Stimulated activated naive CD8-positive, alpha-beta T cell treated with anti-CD3 and anti-CD28 coated beads, Interleukin-15, amount 100 ng/mL, for 72 hours (primary cell): Measurements from ENCODE around the gene SIX3.

ENCODE experiments used
- ATAC-seq: fragments of 150-1000 bp; cut with Tn5 transposase; 2 replicates; pipeline ENCODE4 v1.10.0; 2021; ENCODE audit warnings: mild to moderate bottlenecking, moderate library complexity
- DNase-seq, 2 donors: peaks; one replicate each; pipeline ENCODE4 v3.0.0; 2021 to 2022
- H3K27ac Mint-ChIP-seq, 2 donors: one replicate each; pipeline ENCODE4 v1.8.0; 2022; ENCODE audit warnings: mild to moderate bottlenecking in 2 of 2, mixed read lengths in 2 of 2, moderate library complexity in 2 of 2
- H3K27me3 Mint-ChIP-seq: one replicate; pipeline ENCODE4 v1.8.0; 2022; ENCODE audit warnings: mixed read lengths
- H3K4me1 Mint-ChIP-seq: one replicate; pipeline ENCODE4 v1.8.0; 2022; ENCODE audit warnings: mild to moderate bottlenecking, mixed read lengths
- H3K4me3 Mint-ChIP-seq, 2 donors: one replicate each; pipeline ENCODE4 v1.8.0; 2022; ENCODE audit warnings: mild to moderate bottlenecking in 2 of 2, mixed read lengths in 2 of 2, moderate library complexity in 1 of 2
- H3K9me3 Mint-ChIP-seq, 2 donors: one replicate each; pipeline ENCODE4 v1.8.0; 2022; ENCODE audit warnings: mixed read lengths in 2 of 2

The SIX3 gene

GRCh38 chr2:44945676-44946371 lies 4.3 kb downstream of the SIX3 start:
- H3K4me1 Mint-ChIP-seq, result peaks cover 48% of the 10 kb centered on the region
- no peaks in the 10 kb centered on the region for H3K9me3 Mint-ChIP-seq
- H3K27me3 Mint-ChIP-seq, result peaks cover 100% of the 10 kb centered on the region
- ATAC-seq (no peak), DNase-seq (no peak)
- no peak overlapping the region for H3K4me3 Mint-ChIP-seq
- no peak overlapping the region for H3K27ac Mint-ChIP-seq

DNA sequence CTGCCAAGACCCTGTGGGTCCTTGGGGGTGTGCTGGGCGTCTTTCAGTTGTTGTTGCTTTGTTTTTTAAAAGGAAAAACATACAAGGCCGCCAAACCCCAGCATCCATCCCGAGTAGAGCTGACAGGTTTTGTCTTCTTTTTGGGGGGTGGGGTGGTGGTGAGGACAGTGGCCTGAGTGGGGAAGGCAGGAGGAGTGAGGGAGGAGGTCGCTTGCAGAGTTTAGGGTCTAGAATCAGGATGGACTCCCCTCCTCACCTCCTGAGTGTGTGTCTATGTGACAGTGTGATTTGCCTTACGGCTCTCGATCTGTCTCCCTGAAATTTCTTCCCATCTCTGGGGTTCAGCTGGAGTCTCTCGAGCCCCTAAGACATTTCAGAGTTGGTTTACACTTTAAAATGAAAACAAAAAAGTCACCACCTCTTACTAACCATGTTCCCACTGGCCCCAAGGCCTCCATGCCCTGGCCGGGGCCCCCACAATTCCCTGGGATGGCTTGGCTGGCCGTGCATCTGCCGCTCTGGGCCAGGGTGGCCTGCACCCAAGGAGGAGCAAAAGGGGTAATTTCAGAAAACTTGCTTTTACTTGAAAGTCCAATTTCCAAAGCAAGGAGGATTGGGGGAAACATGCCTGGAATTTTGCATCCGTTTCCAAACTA lies 5.0 kb downstream of the SIX3 start:
- H3K27ac Mint-ChIP-seq, result no peak overlapping the region
- H3K27me3 Mint-ChIP-seq, result peaks cover 100% of the 10 kb centered on the region
- ATAC-seq, result no peak
- H3K4me3 Mint-ChIP-seq, result no peak overlapping the region
- peaks cover 42% of the 10 kb centered on the region for H3K4me1 Mint-ChIP-seq
- no peaks in the 10 kb centered on the region for H3K9me3 Mint-ChIP-seq
- no peak for DNase-seq

GRCh38 chr2:44947028-44947375 lies 5.5 kb downstream of the SIX3 start:
- H3K9me3 Mint-ChIP-seq, result no peaks in the 10 kb centered on the region
- peaks cover 40% of the 10 kb centered on the region for H3K4me1 Mint-ChIP-seq
- peaks cover 100% of the 10 kb centered on the region for H3K27me3 Mint-ChIP-seq
- no peak overlapping the region for H3K27ac Mint-ChIP-seq
- DNase-seq (no peak), ATAC-seq (no peak)
- H3K4me3 Mint-ChIP-seq, result no peak overlapping the region

DNA sequence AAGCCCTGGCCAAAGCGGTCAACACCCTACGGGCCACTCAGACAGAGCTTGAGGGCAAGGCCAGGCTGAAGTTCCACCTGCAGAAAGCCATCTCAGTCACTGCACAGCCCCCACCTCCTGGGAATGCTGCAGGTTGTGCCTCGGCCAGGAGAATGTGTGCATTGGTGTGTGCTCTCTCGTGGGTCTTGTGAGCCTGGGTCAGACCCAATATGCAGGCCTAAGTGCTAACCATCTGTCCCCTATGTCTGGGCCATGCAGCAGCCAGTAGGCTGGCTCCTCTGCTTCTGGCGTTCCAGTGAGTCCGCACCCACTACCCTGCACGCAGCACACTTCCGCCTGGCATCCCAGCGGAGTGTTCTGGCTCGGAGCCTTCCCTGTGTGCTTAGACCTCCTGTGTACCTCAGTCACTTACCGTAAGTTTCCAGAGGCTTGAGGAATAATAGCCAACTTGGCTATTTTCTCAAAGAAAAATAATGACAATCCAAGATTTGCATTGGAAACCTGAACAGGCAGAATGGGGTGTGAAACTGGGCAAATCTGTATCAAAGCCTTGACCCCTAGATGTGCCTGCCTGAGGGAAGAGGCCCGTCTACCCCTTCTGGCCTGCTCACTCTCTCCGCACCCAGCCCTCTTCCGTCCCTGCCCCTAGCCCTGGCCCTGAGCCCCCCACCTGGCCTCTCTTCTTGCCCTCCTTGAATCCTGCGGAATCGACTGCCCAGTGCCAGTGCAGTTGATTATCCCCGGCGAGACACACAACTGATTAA lies 7.2 kb downstream of the SIX3 start:
- Mint-ChIP-seq H3K9me3 (no peaks in the 10 kb centered on the region), H3K27ac (no peak overlapping the region)
- ATAC-seq, result no peak

GRCh38 chr2:44949329-44950151 lies 8.0 kb downstream of the SIX3 start:
- ATAC-seq (no peak), DNase-seq (no peak)
- H3K4me3 Mint-ChIP-seq, result peak overlapping the region; percentile 49 to 50
- peaks cover 33% of the 10 kb centered on the region for H3K4me1 Mint-ChIP-seq
- H3K27me3 Mint-ChIP-seq, result peaks cover 100% of the 10 kb centered on the region
- H3K9me3 Mint-ChIP-seq, result no peaks in the 10 kb centered on the region
- no peak overlapping the region for H3K27ac Mint-ChIP-seq

More for the DNA sequence above, 7.2 kb downstream of the SIX3 start:
- peaks cover 39% of the 10 kb centered on the region for H3K4me1 Mint-ChIP-seq
- no peak for DNase-seq
- H3K27me3 Mint-ChIP-seq, result peaks cover 100% of the 10 kb centered on the region
- H3K4me3 Mint-ChIP-seq, result peak overlapping the region in 1 of 2 donors; percentile 30

DNA sequence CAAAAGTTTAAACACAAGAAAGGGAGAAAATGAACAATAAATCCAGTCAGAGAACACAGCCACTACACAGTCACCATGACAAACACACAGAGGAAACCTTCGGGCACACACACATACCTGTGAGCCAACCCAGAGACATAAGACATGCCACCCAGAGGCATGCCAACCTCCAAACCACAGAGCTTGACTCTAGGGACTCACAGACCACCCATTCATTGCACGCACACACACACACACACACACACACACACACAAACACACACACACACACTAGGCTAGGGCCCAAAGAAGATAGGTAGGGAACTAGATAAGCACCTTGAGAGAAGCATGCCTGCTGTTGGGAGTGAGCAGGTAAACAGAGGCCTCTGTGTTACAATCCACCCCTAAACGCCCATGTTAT lies 9.1 kb downstream of the SIX3 start:
- ATAC-seq (no peak), DNase-seq (no peak)
- H3K27ac Mint-ChIP-seq, result no peak overlapping the region
- no peaks in the 10 kb centered on the region for H3K9me3 Mint-ChIP-seq
- H3K4me1 Mint-ChIP-seq, result peaks cover 38% of the 10 kb centered on the region
- no peak overlapping the region for H3K4me3 Mint-ChIP-seq
- peaks cover 100% of the 10 kb centered on the region for H3K27me3 Mint-ChIP-seq

GRCh38 chr2:44951124-44951523 lies 9.6 kb downstream of the SIX3 start:
- peaks cover 100% of the 10 kb centered on the region for H3K27me3 Mint-ChIP-seq
- H3K9me3 Mint-ChIP-seq, result no peaks in the 10 kb centered on the region
- DNase-seq (no peak), ATAC-seq (no peak)
- no peak overlapping the region for H3K27ac Mint-ChIP-seq
- peaks cover 41% of the 10 kb centered on the region for H3K4me1 Mint-ChIP-seq
- no peak overlapping the region for H3K4me3 Mint-ChIP-seq

DNA sequence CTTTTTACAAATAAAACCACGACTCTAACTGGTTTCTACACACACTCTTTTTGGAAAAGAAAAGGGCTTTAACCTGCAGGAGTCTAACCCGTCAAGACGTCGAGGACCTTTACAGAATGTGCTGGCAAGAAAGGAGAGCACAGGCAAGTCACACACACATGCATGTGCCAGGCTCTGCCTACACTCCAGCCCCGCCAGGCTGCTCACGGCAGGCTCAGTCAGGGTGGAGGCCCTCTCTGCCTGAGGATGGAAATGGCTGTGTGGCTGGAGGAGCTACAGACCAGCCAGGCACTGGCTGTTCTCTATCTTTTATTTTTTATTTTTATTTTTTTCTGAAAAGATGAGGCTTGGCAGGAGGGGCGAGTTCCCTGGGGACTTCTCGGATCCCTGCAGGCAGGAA lies 10.2 kb downstream of the SIX3 start:
- peak overlapping the region; percentile 28 to 67 for H3K4me3 Mint-ChIP-seq

GRCh38 chr2:44952143-44952805 lies 10.8 kb downstream of the SIX3 start:
- Mint-ChIP-seq H3K9me3 (no peaks in the 10 kb centered on the region), H3K4me1 (peaks cover 41% of the 10 kb centered on the region), H3K27ac (no peak overlapping the region), H3K27me3 (peaks cover 100% of the 10 kb centered on the region), H3K4me3 (peak overlapping the region; percentile 67 to 69)
- DNase-seq (peak in 1 of 2 donors; percentile 53), ATAC-seq (peak; percentile 67)

More for the DNA sequence above, 10.2 kb downstream of the SIX3 start:
- Mint-ChIP-seq H3K27me3 (peaks cover 100% of the 10 kb centered on the region), H3K9me3 (no peaks in the 10 kb centered on the region), H3K27ac (peak overlapping the region in 1 of 2 donors; percentile 16), H3K4me1 (peaks cover 41% of the 10 kb centered on the region)
- ATAC-seq (no peak), DNase-seq (no peak)

DNA sequence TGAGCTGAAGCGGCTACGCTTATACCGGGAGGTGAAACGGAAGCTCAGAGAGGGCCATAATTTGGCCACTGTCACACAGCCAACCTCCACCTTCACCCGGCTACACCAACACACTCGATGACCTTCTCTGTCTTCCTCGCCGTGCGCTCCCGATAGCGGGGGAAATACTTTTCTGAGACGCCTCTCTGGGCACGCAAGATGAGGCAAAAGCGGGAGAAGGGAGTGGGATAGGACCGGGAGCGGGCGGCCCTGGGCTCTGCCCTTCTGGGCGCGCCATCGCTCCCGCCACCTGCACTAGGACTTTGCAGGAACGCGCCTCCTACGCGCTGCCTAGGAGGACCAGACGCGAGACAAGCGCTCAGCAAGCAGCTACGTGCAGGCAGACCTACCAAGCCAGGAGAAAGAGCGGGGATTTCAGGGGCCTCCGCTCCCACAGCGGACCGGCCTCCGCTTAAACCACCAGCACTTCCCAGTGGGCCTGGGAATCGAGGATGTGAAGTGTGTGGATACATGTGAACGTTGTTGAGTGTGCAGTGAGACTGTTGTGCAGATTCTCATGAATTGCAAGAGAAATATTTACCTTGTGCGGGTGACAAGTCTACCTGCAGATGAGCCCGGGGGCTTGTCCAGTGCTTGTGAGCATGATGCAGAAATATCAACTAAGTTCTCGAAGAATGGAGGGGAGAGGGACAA lies 11.4 kb downstream of the SIX3 start:
- no peak for ATAC-seq
- peak overlapping the region; percentile 67 to 69 for H3K4me3 Mint-ChIP-seq

DNA sequence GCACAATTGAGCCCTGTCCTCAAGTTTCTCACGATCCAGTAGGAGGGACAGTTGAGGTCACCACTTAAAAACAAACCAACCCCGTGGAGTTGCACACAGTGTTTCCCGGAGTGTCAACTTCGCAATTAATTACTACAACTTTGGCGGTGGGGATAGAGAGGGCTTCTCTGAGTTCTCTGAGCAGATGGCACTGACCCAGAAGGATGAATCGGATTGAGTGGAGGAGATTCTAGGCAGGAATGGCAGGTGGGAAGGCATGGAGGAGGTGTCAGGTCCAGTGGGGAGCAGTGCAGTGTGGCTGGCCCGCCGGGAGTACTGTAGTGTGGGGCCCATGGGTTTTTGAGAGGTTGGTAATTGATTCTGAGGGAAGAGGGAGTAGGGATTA lies 12.0 kb downstream of the SIX3 start:
- H3K4me3 Mint-ChIP-seq, result no peak overlapping the region
- no peaks in the 10 kb centered on the region for H3K9me3 Mint-ChIP-seq
- ATAC-seq (no peak), DNase-seq (no peak)
- H3K27me3 Mint-ChIP-seq, result peaks cover 100% of the 10 kb centered on the region
- H3K4me1 Mint-ChIP-seq, result peaks cover 41% of the 10 kb centered on the region
- H3K27ac Mint-ChIP-seq, result no peak overlapping the region

More for the DNA sequence above, 11.4 kb downstream of the SIX3 start:
- no peaks in the 10 kb centered on the region for H3K9me3 Mint-ChIP-seq
- H3K27me3 Mint-ChIP-seq, result peaks cover 100% of the 10 kb centered on the region
- no peak overlapping the region for H3K27ac Mint-ChIP-seq
- DNase-seq, result no peak
- H3K4me1 Mint-ChIP-seq, result peaks cover 41% of the 10 kb centered on the region

GRCh38 chr2:44954447-44954888 lies 13.0 kb downstream of the SIX3 start:
- Mint-ChIP-seq H3K27me3 (peaks cover 100% of the 10 kb centered on the region), H3K27ac (no peak overlapping the region), H3K9me3 (no peaks in the 10 kb centered on the region), H3K4me1 (peaks cover 41% of the 10 kb centered on the region), H3K4me3 (peak overlapping the region; percentile 66 to 74)
- no peak for DNase-seq
- ATAC-seq, result no peak

DNA sequence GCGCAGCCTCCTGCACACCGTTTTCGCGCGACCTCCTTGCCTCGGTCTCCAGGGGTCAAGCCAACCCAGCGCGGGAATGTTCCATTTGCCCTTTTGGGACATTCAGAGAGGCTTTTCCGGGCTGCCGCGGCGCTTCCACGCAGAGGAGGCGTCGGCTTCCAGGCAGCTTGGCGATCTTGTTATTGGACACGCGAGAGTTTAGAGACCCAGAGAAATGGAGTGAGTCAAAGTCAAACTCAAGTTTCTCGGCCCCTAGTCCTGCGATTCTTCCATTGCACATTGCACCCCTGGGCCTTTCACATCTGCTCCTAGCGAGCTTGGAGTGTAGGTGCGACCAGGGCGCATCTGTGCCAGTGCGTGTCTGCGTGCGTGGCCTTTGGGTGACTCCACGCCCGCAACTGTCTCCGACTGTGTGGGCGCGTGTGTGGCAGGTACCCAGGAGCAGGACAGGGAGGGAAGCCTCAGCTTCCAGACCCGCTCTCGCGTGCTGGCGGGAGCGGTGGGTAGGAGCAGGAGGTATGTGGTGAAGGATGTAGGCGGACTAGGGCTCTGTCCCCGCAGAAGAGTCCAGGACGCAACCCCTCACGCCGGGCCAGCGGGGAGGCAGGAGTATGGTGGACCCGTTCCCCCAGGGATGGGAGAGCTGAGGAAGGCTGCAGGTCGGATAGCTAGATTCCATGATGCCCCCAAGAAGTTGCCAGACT lies 13.5 kb downstream of the SIX3 start:
- H3K9me3 Mint-ChIP-seq, result no peaks in the 10 kb centered on the region
- H3K4me3 Mint-ChIP-seq, result peak overlapping the region; percentile 66 to 74
- H3K27ac Mint-ChIP-seq, result peak overlapping the region in 1 of 2 donors; percentile 5
- peak; percentile 27 for ATAC-seq
- DNase-seq, result no peak
- peaks cover 39% of the 10 kb centered on the region for H3K4me1 Mint-ChIP-seq
- peaks cover 100% of the 10 kb centered on the region for H3K27me3 Mint-ChIP-seq
